NCI-H1105 treated with DMSO at 0.1 percent for 48 hours (cell line): ENCODE results near the gene ISG15.

Experiments used
- DNase-seq: peaks from one replicate; lab custom pipeline; 2025; lab: John Stamatoyannopoulos, UW

The ISG15 gene

GRCh38 chr1:1013105-1013921 is at the start of gene ISG15:
ISG15 (plus strand) TSS chr1:1013497; CDS start chr1:1013574, 77 bp downstream.
- peak; percentile 63 for DNase-seq

- DNase-seq = no peak
These were observed 49.4 kb upstream of the ISG15 start for GRCh38 chr1:963746-964525.

GRCh38 chr1:964691-965525 is 48.4 kb upstream of the ISG15 start:
- DNase-seq = no peak

- DNase-seq = no peak
These were observed 47.7 kb upstream of the ISG15 start for GRCh38 chr1:965526-966134.

GRCh38 chr1:966135-966703 is 47.1 kb upstream of the ISG15 start, which contains the start of gene PLEKHN1:
PLEKHN1 (plus strand) TSS chr1:966482; CDS start chr1:966532, 50 bp downstream.
- no peak for DNase-seq

GRCh38 chr1:966704-967300 is 46.5 kb upstream of the ISG15 start:
- DNase-seq = peak; percentile 6

GRCh38 chr1:967466-968343 is 45.6 kb upstream of the ISG15 start:
- DNase-seq = no peak

GRCh38 chr1:969260-969855 is 43.9 kb upstream of the ISG15 start:
- DNase-seq = no peak

- peak; percentile 7 for DNase-seq
These were observed 42.9 kb upstream of the ISG15 start for GRCh38 chr1:970242-970972.

- no peak for DNase-seq
These were observed 42.1 kb upstream of the ISG15 start for GRCh38 chr1:970973-971730.

GRCh38 chr1:971751-972506 is 41.4 kb upstream of the ISG15 start:
- no peak for DNase-seq

- no peak for DNase-seq
These were observed 40.4 kb upstream of the ISG15 start for GRCh38 chr1:972726-973458.

- no peak for DNase-seq
These were observed 39.6 kb upstream of the ISG15 start for GRCh38 chr1:973459-974292.

- DNase-seq = no peak
These were observed 39.0 kb upstream of the ISG15 start for GRCh38 chr1:974293-974640.

GRCh38 chr1:974687-975328 is 38.5 kb upstream of the ISG15 start:
- no peak for DNase-seq
